ENCODE measurements around the gene TM2D3.
"Not testable (repeated sequence)": the region's sequence is repeated elsewhere in the genome, so short reads cannot be mapped to it uniquely, and the experiment has no call there.

Gene TM2D3

DNA sequence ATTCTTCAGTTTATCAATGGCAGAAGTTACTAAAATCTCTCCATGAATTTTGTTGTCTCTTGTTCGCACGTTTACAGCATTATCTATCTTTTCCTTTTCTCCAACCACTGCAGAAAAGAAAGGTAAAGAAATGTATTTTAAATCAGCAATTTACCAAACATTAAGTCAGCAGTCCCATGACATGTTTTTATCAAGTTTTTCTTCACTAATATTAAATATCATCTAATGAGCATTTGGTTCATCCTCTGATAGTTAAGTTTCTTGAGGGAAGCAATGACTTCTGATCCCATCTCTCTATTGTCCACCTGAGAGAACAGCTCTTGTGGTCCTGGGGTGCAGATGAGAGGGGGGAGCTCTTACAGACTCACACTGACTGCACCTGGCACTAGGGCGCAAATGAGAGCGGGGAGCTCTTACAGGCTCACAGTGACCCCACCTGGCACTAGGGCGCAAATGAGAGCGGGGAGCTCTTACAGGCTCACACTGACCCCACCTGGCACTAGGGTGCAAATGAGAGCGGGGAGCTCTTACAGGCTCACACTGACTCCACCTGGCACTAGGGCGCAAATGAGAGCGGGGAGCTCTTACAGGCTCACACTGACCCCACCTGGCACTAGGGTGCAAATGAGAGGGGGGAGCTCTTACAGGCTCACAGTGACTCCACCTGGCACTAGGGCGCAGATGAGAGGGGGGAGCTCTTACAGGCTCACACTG is 2.6 kb upstream of the TM2D3 start:
- FAIRE-seq = not testable (repeated sequence)

DNA sequence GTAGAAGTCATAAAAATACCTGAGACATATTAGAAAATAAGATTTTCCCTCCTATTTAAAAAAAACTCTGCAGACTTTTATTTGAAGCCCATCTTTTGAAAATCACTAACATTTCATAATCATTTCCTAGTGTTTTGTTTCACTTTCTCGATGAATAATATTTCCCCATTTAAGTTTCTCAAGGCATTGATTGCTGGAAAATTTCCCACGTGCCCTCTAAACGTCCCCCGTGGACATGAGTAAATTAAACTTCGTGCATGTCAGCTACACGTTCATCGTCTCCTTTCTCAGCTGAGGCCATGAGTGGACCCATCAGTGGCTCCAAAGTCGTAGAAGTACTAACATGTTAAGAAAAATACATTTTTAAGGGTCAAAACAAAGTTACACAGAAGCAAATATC is 2.0 kb upstream of the TM2D3 start:
- FAIRE-seq = no peak

DNA sequence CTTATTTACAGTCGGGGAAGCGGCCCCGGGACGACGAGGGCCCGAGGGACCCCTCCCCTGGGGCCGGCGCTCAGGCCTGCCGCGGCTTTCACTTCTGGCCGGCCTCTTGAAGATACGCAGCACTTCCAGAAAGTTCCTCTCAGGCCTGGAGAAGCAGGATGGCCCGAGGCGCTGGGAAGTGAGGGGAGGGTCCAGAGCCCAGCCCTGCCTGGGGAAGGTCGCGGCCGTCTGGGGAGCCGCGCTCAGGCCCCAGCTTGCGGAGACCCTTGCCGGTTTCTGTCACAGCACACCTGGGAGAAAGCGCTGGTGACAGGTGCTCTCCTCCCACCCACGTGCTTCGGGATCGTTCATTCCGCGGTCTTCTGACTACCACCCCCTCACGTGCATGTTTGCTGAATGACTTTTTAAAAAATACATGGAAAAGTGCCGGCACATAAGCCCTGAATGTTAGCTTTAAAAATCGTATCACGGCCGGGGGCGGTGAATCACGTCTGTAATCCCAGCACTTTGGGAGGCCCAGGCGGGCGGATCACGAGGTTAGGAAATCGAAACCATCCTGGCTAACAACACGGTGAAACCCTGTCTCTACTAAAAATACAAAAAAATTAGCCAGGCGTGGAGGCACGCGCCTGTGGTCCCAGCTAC is 727 bp upstream of the TM2D3 start:
- no peak for FAIRE-seq

DNA sequence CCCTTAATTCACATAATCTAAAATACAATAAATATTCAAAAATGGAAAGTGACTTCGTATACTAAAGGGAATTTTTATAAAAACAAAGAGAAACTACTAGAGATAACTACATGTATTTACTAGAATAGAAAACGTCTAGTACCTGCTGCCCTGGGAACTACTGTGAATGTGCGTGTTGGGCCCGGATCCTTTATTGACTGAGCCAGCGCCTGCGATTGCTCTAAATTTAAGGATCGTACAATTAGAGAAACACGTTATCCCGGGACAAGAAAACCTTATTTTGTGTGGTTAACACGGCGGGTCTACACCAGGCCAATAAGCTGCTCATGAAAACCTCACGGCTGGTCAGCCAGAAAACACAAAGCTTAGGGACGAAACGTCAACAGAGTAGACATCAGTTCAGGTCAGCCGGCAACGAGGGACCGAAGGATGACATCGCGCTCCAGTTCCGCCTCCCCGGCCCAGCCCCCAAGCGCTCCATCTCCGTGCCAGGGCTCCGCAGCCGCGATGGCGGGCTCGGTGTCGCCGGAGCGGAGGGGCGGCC is 555 bp downstream of the TM2D3 start:
- no peak for FAIRE-seq

DNA sequence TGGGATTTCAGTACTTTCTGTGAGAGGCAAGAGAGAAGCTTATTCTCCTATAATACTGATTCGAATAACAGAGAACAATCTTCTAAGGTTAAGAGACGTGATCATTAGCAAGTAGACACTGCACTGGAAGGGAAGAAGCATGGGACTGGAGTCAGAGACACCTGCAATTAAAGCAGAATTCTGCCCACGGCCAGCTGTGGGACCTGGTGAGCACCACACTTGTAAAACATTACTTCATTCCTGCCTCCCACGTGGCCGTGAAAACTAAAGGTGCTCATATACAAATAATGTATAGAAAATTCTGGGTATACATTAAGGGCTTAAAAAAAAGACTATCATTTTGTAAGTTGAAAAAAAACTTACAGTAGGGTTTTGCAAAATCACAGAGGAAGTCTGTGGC is 2.0 kb downstream of the TM2D3 start:
- FAIRE-seq = no peak

DNA sequence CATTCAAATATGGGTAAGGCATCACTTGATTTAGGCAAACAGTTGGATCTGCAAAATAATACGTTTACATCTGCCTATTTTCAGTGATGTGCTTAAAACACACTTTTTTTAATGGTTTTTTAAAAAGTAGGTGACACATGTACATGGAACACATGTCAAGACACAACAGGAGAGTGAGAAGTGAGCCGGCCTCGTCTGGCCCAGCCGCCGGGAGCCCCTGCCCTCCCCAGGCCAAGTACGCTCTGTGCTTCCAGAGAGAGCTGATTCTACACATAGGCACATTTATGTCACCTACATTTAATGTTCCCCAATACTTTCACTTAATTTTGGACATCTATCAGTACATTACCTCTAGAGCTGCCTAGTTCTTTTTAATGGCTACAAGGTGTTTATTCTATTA is 3.8 kb downstream of the TM2D3 start:
- FAIRE-seq = no peak

DNA sequence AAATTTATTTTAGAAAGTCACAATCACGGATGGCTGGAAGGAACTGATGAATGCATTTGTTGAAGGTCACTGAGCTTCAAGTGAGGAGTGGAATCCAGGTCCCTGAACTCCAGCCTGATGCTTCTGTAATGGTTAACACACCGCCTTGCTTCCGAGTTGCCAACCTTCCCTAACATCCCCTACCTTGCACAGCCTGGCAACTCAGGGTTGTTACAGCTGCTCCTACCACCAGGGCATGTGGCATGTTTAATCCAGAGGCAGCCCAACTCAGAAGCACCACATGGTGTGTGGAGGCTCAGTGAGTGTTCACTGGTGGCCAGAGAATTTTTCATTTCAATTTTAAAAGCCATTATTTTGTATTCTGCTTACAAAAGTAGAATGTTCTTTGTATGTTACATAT is 4.9 kb downstream of the TM2D3 start:
- no peak for FAIRE-seq

DNA sequence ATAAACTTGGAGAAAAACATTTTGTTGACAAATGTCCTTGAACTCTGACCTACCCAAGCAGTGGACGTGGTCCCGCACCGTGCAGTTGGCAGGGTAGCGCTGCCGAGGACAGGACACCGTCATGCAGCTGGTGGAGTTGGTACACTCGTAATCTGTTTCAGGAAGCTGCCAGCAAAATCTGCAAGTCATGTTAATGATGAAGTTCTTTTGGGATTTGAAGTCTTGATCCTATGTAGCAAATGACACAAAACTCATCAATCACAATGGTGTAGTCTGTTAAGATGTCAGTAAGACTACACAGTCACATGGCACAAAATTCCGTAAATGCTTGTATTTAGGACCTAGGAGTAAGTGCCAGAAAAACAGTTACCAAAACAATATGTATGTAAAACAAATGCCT is 5.5 kb downstream of the TM2D3 start:
- no peak for FAIRE-seq

DNA sequence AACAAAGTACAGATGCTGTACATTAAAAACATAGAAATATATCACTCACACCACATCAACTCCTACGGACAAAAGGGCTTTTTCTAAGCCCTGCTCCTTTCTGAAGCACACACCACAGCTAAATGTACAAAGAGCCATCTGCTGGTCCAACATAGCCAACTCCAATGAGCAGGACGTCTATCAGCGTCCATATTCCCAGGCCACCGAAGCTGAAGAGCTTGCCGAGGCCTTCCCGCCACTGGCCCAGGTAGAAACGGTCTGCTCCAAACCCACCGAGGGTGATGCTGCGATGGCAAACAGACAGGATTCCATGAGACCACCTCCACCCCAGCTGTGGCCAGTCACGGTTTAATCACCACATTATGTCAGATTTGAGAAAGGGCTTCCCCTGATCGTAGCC is 9.8 kb downstream of the TM2D3 start:
- no peak for FAIRE-seq

DNA sequence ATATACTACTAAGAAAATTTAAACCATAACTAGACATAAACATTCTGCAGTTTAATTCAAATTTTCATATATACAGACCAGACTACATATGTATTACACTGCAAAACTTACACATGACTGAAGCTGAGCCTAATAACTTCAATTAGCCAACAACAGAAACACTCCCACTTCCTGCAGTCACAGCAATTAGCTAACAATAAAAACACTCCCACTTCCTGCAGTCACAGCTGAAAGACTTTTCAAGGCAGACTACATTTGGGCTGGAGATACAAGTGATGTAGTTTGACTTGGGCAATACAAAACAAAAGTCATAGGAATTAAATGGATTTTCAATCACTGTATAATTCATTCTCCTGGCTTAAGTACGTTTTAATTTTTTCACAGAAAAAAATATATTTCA is 10.3 kb downstream of the TM2D3 start:
- no peak for FAIRE-seq

DNA sequence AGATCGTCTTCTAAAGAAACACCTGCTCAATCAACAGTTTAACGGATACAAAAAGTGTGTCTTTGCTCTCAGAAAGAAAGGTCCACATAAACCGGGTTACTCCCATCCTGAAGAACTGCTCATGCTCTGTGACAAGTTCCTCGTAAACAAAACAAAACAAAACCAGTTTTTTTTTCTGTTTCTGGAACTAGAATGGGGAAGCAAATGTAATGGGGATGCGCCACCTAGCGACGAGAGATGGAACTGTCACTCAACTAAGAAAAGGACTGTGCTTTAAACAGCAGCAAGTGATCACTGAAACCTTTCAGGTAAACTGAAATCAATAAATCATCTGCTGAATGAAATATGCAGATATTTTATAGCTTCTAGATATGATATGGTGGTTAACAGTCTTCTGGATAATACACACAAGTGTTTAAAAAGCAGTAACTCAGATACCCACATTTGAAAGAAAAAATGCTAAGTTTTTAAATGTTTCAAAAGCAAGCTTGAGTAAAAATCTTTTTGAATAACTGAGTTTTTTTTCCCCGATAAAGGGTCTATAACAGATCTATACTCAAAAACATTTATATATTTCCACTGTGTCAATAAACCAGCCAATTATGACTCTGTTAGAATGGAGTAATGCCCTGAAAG is 10.9 kb downstream of the TM2D3 start:
- FAIRE-seq = peak; percentile 92

DNA sequence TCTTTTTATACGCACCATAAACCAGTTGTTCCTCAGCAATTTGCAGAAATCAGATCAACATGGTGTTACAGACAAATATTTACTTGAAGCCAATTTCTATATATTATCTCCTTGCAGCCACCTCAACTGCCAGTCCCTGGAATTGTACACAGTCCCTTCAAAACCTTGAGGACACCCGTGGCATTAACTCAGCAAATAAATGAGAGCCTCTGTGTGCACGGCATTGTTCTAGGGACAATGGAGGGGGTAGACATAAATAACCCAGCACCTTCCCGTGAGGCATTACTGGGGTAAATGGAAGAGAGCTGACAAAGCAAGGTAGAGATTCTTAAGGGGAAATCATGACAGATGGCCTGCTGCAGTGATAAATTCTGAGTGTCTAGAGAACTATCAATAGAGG is 12.5 kb downstream of the TM2D3 start:
- no peak for FAIRE-seq

DNA sequence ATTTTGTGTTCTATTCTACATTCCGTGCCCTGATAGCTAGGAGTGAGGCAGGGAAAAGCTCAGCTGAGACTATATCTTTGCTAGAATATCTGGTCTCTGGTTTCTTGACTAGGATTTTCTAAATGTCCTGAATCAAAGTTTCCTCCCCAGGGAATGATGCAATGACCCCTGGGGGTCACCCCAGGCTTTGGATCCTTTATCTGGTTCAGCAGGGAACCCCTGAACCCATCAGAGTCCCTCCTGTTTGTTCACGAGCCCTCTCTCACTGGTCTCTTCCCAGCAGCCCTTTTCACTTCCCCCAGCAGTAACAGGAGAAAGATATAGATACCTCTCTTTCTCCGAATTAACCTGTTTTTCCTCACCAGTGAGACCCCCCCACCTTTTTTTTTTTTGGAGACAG is 14.3 kb downstream of the TM2D3 start:
- FAIRE-seq = no peak

DNA sequence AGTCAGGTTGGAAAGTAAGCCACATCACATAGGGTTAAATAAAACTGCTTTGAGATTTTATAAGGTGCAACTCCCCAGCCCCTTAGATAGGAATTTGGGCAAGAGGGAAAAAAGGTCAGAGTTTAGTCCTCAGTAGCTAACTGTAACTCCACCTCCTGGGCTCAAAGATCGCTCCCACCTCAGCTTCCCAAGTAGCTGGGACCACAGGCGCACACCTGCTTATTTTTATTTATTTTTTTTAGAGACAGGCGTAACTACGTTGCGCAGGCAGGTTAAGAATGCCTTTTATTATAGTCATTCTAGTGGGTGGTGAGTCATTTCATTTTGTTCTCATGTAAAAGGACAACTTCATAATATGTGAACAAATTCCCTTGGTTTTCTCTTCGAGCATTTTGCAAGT is 14.7 kb downstream of the TM2D3 start:
- FAIRE-seq = no peak

DNA sequence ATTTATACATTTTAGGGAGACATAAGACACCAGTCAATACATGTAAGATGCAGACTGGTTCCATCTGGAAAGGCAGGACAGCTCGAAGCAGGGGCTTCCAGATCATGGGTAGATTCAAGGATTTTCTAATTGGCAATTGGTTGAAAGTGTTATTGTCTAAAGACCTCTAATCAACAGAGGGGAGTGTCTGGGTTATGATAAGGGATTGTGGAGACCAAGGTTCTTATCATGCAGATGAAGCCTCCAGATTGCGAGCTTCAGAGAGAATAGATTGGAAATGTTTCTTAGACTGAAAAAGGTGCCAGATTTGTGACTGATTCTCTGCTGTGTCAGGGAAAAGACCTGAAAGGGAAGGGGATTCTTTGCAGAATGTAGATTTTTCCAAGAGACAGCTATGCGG is 15.1 kb downstream of the TM2D3 start:
- FAIRE-seq = no peak

DNA sequence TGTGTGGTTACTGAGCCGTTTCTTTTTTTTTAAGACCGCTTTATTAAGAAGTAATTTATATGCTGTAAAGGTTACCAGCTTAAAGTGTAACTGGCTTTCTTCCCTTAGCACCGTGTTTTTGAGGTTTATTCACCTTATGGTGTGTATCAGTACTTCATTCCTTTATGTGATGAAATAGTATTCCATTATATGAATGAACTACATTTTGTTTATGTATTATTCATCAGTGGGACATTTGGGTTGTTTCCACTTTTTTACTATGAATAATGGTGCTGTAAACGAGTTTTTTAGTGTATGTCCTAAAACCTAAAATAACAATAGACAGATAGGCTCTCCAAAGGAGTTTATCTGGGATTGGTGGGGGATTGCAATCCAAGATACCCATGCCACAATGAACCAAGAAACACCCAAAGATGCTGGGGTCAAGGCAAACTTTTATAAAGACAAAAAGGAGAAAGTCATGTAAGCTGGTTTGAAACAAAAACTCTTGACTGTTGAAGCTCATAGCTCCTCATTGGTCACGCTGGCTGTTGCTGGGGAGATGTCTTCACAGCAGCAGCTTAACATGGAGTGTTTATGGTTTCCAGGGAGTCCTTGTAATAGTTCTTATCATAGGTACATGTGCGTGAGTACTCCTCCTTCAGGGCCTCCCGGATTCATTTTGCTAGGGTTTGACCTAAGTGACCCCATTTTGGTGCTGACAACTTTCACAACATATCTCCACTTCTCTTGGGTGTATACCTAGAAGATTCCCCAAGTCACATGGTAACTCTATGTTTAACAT is 16.0 kb downstream of the TM2D3 start:
- no peak for FAIRE-seq

DNA sequence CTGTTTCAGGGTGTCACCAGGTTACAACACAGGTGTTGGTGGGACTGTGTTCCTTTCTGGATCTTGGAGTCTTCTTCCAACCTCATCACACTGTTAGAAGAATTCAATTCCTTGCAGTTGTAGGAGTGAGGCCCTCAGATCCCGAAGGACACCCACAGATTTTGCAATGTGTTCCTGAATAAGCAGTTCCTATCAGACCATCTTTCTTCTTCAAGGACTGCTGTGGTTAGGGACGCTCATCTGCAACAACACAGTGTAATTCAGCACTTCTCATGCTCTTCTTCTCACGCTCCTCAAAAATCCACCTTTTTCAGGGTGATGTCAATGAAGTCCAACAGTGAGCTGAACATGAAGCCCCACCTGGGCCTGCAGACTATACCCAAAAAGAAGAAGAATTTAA is 18.8 kb downstream of the TM2D3 start:
- FAIRE-seq = no peak

DNA sequence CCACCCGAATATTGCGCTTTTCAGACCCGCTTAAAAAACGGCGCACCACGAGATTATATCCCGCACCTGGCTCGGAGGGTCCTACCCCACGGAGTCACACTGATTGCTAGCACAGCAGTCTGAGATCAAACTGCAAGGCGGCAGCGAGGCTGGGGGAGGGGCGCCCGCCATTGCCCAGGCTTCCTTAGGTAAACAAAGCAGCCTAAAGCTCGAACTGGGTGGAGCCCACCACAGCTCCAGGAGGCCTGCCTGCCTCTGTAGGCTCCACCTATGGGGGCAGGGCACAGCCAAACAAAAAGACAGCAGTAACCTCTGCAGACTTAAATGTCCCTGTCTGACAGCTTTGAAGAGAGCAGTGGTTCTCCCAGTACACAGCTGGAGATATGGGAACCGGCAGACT is 25.5 kb downstream of the TM2D3 start:
- not testable (repeated sequence) for FAIRE-seq

DNA sequence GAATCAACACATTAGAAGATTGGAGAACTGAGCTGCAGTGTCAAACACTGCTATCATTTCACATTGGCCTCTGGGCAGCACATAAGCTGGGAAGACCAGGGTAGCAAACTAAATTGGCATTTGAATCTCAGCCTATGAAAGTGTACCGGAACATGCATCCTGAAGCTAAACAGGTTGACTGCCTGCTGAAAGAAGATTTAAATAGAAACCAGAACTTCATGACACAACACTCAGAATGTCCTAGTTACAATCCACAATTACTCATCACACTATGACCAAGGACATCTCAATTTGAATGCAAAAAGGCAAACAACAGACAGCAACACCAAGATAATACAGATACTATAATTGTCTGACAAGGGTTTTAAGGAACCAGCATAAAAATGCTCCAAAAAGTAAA is 26.2 kb downstream of the TM2D3 start:
- FAIRE-seq = no peak

DNA sequence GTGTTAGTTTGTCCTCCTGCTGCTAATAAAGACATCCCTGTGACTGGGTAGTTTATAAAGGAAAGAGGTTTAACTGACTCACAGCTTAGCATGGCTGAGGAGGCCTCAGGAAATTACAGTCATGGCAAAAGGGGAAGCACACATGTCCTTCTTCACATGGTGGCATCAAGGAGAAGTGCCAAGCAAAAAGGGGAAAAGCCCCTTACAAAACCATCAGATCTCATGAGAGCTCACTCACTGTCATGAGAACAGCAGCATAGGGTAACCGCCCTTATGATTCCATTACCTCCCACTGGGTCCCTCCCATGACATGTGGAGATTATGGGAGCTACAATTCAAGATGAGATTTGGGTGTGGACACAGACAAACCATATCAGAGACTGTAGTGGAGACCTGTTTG is 27.0 kb downstream of the TM2D3 start:
- no peak for FAIRE-seq

DNA sequence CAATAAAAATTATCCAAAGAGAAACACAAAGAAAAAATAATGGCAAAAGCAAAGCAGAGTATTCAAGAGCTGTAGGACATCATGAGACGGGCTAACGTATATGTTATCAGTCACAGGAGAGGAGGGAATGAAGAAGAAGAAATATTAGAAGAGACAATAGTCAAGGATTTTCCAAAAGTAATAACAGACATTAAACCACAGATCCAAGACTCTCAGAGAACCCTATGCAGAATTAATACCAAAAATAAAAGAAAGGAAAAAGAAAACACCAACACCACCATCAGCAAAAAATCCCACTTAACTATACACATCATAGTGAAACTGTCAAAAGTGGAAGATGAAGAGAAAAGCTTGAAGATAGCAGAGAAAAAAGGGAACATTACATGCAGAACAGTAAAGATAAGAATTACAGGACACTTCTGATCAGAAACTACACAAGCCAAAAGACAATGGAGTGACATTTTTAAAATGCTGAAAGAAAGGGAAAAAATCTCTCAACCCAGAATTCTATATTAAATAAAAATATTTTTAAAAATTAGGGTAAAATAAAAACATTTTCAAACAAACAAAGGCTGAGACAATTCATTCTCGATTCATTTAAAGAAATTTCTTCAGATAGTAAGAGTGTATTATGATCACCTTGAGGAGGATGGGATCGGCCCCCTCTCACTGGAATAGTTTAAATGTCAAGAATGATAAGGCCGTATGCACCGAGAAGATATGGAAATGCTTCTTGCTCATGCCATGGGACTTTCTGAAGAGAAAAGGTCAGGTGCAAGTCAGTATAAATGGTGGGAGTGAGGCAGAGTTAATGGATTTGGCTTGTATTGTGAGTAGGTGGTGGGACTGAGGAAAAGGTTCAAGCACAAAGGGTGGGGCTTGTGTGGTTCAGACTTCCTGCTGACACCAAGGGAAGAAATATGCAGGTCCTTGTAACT is 28.5 kb downstream of the TM2D3 start:
- FAIRE-seq = no peak

DNA sequence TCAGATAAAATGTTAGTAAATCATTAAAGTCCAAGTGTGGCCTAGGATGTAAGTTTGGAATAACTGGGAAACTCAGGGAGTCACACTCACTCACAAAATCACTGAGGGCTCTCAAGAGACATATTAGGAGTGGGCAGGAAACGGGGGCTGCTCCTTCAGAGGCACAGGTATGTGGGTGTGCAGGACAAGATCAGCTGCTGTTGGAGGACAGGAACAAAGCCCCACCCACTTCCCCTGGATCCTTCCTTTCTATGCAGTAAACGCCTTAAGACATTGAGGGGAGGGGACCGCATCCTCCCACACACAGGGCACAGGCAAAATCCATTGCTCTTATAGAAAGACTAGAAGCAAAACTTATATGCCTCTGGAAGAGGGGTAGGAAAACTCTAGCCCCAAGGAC is 30.2 kb downstream of the TM2D3 start:
- FAIRE-seq = no peak
